ENCODE data around the gene MERTK.

- TF ChIP-seq EZH2phosphoT487 (IDR thresholded peaks at IDR 0.05; ENCODE audit: insufficient read depth, low read depth) (no peak), EZH2 (IDR thresholded peaks at IDR 0.05; ENCODE audit: insufficient read depth, poor library complexity, severe bottlenecking) (no peak)
These were observed 147.1 kb downstream of the MERTK start for GRCh38 chr2:112045446-112046014.

Data from GM23248 (cell line).